ENCODE data around the gene SYNGR2. TPM values are rescaled to one million over a fixed set of nuclear protein-coding genes. Genes with fewer than 3 reads are reported as not detected.

Gene SYNGR2
- total RNA-seq, 4 donors from 2014 or later, result 63.1 to 164 (median 124) TPM

- no peak for DNase-seq (ENCODE audit: extremely low spot score)
- H3K36me3 ChIP-seq, result no peaks in the 10 kb centered on the region
- no peak overlapping the region for H3K27ac ChIP-seq (replicated peaks in 1 of 4)
- H3K27me3 ChIP-seq, result no peaks in the 10 kb centered on the region
- intact Hi-C loops (cut with DNase I), result no loop called here
- no peak overlapping the region for H3K4me3 ChIP-seq
- peaks cover 5 to 10% (median 9%) of the 10 kb centered on the region in 4 donors for H3K4me1 ChIP-seq
- WGBS, result 87% methylated on average over 7 of the region's 22 CpGs
- H3K9me3 ChIP-seq, result no peaks in the 10 kb centered on the region
- TF ChIP-seq, protein P1, sequence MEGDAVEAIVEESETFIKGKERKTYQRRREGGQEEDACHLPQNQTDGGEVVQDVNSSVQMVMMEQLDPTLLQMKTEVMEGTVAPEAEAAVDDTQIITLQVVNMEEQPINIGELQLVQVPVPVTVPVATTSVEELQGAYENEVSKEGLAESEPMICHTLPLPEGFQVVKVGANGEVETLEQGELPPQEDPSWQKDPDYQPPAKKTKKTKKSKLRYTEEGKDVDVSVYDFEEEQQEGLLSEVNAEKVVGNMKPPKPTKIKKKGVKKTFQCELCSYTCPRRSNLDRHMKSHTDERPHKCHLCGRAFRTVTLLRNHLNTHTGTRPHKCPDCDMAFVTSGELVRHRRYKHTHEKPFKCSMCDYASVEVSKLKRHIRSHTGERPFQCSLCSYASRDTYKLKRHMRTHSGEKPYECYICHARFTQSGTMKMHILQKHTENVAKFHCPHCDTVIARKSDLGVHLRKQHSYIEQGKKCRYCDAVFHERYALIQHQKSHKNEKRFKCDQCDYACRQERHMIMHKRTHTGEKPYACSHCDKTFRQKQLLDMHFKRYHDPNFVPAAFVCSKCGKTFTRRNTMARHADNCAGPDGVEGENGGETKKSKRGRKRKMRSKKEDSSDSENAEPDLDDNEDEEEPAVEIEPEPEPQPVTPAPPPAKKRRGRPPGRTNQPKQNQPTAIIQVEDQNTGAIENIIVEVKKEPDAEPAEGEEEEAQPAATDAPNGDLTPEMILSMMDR (IDR thresholded peaks at IDR 0.05), result no peak
- TF ChIP-seq POLR2A (IDR thresholded peaks at IDR 0.05; ENCODE audit: low read depth) (no peak), EP300 (IDR thresholded peaks at IDR 0.05) (no peak), POLR2AphosphoS5 (IDR thresholded peaks at IDR 0.05) (no peak)
These were observed 4.3 kb upstream of the SYNGR2 start for GRCh38 chr17:78163881-78164747.

- H3K4me3 ChIP-seq, result no peak overlapping the region
- intact Hi-C loops (cut with DNase I), result loop anchor here (5.0 kb wide), 1 partner anchor 87 kb away; no protein-coding TSS in a partner anchor
- H3K4me1 ChIP-seq, result peaks cover 10 to 18% (median 17%) of the 10 kb centered on the region in 4 donors
- WGBS, result 97% methylated on average over 15 of the region's 16 CpGs
- peaks cover 0 to 1% (median 0%) of the 10 kb centered on the region in 4 donors for H3K36me3 ChIP-seq
- H3K27me3 ChIP-seq, result no peaks in the 10 kb centered on the region
- DNase-seq (ENCODE audit: extremely low spot score), result no peak
- H3K9me3 ChIP-seq, result no peaks in the 10 kb centered on the region
- H3K27ac ChIP-seq (replicated peaks in 1 of 4), result no peak overlapping the region
- no peak for TF ChIP-seq EP300 (IDR thresholded peaks at IDR 0.05)
- TF ChIP-seq, protein P1 (IDR thresholded peaks at IDR 0.05), result no peak
These were observed 3.4 kb upstream of the SYNGR2 start for GRCh38 chr17:78164748-78165607.

GRCh38 chr17:78166416-78166815, 2.0 kb upstream of the SYNGR2 start:
- Histone ChIP-seq H3K27ac (replicated peaks in 1 of 4) (no peak overlapping the region), H3K4me1 (peaks cover 23 to 33% (median 32%) of the 10 kb centered on the region in 4 donors), H3K9me3 (no peaks in the 10 kb centered on the region), H3K4me3 (no peak overlapping the region), H3K36me3 (peaks cover 0 to 16% (median 10%) of the 10 kb centered on the region in 4 donors), H3K27me3 (no peaks in the 10 kb centered on the region)
- TF ChIP-seq POLR2A (IDR thresholded peaks at IDR 0.05; ENCODE audit: low read depth), result no peak
- no peak for TF ChIP-seq POLR2AphosphoS5 (IDR thresholded peaks at IDR 0.05)
- TF ChIP-seq, protein P1 (IDR thresholded peaks at IDR 0.05), result no peak
- no peak for TF ChIP-seq EP300 (IDR thresholded peaks at IDR 0.05)
- intact Hi-C loops (cut with DNase I), result loop anchor here (5.0 kb wide), 1 partner anchor 86 kb away; no protein-coding TSS in a partner anchor
- 65% methylated on average over 6 of the region's 6 CpGs for WGBS
- DNase-seq (ENCODE audit: extremely low spot score), result no peak

- Histone ChIP-seq H3K27ac (replicated peaks in 1 of 4) (peak overlapping the region; percentile 91 to 98 (median 95)), H3K27me3 (no peaks in the 10 kb centered on the region), H3K9me3 (no peaks in the 10 kb centered on the region), H3K4me3 (peak overlapping the region; percentile 75 to 99 (median 86)), H3K36me3 (peaks cover 0 to 29% (median 22%) of the 10 kb centered on the region in 4 donors), H3K4me1 (peaks cover 51 to 60% (median 59%) of the 10 kb centered on the region in 4 donors)
- intact Hi-C loops (cut with DNase I), result loop anchor here (5.0 kb wide), 1 partner anchor 83 kb away; no protein-coding TSS in a partner anchor
- 80% methylated on average over 1 of the region's 38 CpGs for WGBS
- TF ChIP-seq, protein P1 (IDR thresholded peaks at IDR 0.05), result no peak
- TF ChIP-seq POLR2AphosphoS5 (IDR thresholded peaks at IDR 0.05) (no peak), EP300 (IDR thresholded peaks at IDR 0.05) (no peak), POLR2A (IDR thresholded peaks at IDR 0.05; ENCODE audit: low read depth) (no peak)
- DNase-seq (ENCODE audit: extremely low spot score), result peak; percentile 94
These were observed 767 bp downstream of the SYNGR2 start for GRCh38 chr17:78168903-78169793.
